ENCODE measurements around the gene PNKD. TPM values are rescaled to one million over a fixed set of nuclear protein-coding genes. Genes with fewer than 3 reads are reported as not detected.

PNKD gene
- total and polyA plus RNA-seq, 2 of the 8 experiments (the other 6 are each of a cell fraction or from before 2014, with no cell fraction given): 43.9 to 65.4 TPM

GRCh38 chr2:218387369-218388194, 117.3 kb downstream of the PNKD start (continued):
- 0 out of 2 replicates have a peak, but pooled peaks have one; percentile 44 for TF ChIP-seq YY1 (IDR thresholded peaks at IDR 0.05; ENCODE audit: low read depth, low read length)
- peak; percentile 73 for TF ChIP-seq KDM4A (IDR thresholded peaks at IDR 0.05; ENCODE audit: low read depth, low read length, severe bottlenecking)
- peak; percentile 38 for TF ChIP-seq ASH2L (IDR thresholded peaks at IDR 0.05; ENCODE audit: low read length)
- peak in 1 of 2 experiments; percentile 70; a peak in 2 of 3 replicates for TF ChIP-seq POLR2A (IDR thresholded peaks at IDR 0.05; ENCODE audit: control extremely low read depth in 1 of 2, low read depth in 2 of 2, low read length in 2 of 2)
- no peak for TF ChIP-seq CHD2 (IDR thresholded peaks at IDR 0.05; ENCODE audit: low read length)
- TF ChIP-seq TBP (IDR thresholded peaks at IDR 0.05; ENCODE audit: low read depth, low read length): 0 out of 2 replicates have a peak, but pooled peaks have one; percentile 14
- peak; percentile 59; the same call in 1 of the 2 replicates for TF ChIP-seq RBBP5 (IDR thresholded peaks at IDR 0.05; ENCODE audit: borderline replicate concordance, low read depth, low read length)
